ENCODE data around the gene CYP26B1.
"Not testable (repeated sequence)": the region's sequence is repeated elsewhere in the genome, so short reads cannot be mapped to it uniquely, and the experiment has no call there.

CYP26B1 gene

DNA sequence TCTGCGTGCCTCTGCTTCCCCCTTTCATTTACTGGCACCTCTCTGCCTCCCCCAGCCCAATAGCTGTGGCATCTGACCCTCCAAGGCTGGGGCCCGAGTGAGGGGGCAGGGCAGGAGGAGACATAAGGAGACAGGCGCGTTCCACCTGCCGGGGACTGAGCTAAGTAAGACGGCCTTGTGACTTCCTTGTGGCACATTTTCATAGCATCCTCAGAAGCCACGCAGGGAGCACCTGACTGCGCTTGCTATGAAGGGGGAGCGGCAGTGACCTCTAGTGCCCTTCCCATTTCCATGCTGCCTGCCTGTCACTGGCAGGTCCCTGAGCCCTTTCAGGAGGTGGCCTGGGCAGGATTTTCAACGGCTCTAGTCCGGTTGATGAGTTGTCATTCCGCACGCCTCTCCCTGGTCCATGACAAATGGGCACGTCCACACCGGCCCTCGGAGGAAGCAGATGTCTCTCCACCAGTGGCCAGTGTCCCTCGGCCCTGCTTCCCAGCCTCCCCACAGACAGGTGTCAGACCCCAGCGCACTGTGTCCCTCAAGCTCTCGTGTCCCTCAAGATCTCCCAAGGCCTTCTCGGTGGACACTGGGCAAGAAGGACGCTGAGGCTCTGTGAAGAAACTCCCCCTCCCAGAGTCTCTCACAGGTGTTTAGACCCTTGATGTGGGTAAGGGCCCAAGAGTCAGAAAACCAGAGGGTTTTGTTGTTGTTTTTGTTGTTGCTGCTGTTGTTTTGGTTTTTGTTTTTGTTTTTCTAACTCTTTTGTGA, 42.7 kb downstream of the CYP26B1 start:
- no peak for DNase-seq

DNA sequence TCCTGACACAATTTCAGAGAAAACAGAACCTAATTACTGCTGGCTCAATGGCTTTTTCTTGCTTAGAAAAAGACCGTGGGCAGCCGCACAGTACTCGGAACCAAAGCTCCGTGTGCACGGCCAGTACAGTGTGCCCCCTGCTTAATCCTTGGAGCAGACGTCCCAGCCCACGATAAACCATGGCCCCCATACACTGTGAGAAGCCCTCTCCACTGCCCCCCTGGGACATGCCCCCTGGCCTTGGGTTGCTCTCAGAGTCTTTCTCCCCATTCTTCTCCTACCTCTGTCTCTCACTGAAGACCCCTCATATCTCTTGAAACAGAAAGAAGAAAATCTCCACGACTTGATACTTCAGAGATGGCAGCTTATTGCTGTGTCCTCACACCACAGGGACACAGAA, 44.0 kb downstream of the CYP26B1 start:
- no peak for DNase-seq

- DNase-seq = no peak
Observed at GRCh38 chr2:72103161-72103560, 44.5 kb downstream of the CYP26B1 start.

GRCh38 chr2:72098935-72099334, 48.7 kb downstream of the CYP26B1 start:
- DNase-seq = no peak

- no peak for DNase-seq
Observed at GRCh38 chr2:72097276-72097675, 50.4 kb downstream of the CYP26B1 start.

DNA sequence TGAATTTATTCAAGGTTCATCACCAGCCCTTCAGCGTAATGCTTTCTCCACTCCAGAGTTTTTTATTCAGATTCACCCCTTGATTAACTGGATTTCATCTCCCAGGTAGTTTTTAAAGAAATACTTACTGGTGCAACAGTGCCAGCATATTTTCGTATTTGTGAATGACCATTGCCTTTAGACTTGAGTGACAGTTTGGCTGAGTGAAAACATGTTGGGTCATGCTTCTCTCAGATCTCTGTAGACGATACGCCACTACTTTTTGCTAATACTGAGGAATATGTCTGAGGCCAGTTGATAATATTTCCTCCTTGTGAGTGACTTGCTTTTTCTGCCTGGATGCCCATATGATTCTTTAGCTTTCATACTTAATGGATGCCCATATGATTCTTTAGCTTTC, 51.5 kb downstream of the CYP26B1 start:
- no peak for DNase-seq

- DNase-seq = no peak
Observed at GRCh38 chr2:72095364-72095763, 52.3 kb downstream of the CYP26B1 start.

DNA sequence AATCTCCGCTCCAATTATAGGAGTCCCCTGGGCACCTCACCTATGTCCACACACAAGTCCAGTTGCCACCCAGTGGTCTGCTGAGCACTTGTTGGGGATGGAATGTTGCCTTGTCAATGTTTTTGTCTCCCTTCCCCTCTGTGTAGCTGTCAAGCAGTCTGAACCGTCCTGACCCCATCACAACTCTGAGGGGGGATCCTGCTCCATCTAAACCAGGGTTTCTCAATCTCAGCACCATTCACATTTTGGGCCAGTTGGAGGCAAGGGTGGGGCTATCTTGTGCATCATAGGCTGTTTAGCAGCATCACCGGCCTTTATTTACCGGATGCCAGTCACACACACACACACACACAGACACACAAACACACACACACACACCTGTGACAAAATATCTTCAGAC, 53.0 kb downstream of the CYP26B1 start:
- DNase-seq = no peak

DNA sequence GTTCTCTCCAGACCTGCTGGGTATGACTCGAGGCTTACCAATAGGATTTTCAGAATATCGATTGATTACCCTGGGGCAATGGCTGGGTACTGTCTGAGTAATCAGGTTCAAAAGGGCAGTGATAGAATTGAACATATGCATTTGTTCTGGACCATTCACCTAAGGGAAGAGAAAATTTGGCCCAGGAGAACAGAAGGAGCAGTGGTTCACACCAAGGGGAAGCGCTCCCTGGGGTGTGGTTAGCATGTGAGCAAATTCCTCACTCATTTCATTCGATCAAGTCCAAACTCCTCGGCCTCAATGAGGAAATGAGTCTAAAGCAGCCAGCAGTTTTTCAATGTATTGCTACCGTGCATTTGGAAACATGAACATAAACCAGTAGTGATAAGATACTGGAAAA, 55.6 kb downstream of the CYP26B1 start:
- DNase-seq = no peak

DNA sequence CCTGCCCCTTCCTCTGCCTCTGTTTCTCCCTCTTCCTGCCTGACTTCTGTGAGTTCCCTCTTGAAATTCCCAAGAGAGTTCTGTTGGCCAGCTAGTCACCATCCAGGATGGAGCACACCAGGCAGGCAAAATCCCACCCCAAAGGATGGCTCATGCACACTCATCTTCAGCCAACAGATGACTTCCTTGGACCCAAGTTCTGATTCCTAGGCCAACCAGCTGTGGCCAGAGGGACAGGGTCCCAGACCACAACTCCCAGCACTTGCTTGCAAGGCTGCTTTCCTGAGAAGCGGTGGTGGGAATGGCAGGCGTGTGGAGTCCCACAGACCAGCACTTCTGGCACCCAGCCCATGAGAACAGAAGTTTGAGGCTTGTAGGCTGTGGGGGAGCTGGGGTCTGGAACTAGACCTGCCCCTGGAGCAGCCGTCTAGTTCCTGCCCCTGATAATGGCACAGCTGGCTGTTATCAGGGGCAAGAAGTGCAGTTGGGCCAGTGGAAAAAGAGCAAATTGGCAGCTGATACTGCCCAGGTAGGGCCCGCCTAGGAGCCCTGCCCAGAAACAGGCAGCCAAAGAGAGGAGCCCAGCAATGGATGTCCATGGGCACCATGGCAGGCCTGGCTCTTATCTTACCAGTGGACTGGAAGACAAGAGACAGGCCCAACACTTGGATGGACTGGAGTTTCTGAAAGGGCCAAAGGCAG, 56.7 kb downstream of the CYP26B1 start:
- no peak for DNase-seq

DNA sequence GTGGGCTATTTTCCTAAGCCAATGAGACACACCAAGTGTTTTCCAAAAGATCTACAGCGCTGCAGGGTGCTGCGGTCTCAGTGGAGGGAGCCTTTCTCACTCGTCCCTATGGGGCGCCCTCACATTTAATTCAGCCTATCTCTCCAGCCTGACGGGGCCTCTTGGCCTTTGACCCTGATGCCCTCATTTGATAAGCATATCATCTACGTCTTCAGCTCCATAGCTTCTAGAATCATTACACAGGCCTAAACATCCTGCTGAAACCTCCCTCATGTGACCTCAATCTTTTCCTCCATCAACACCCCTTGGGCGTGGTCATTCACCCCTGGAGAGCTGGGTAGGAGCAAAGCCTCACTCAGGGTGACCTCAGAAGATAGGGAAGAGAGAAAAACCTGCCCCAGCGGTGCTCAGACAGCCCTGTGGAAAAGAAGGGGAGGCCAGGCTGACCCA, 57.4 kb downstream of the CYP26B1 start:
- DNase-seq = no peak

GRCh38 chr2:72089537-72089936, 58.1 kb downstream of the CYP26B1 start:
- no peak for DNase-seq

DNA sequence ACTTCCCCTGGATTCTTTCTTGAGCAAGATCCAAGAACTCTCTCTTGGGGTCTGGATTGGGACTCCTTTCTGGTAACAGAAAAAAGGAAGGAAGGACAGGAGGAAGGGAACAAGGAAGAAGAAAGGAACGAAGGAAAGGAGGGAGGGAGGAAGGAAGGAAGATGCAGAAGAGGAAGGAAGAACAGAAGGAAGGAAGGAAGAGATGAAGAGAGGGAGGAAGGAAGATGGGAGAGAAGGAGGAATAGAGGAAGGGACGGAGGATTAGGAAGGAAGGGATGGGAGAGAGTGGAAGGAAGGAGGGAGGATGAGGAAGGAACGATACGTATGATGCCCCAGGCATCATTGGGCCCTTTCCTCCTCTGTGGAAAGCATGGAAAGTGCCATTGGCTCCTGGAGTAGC, 58.6 kb downstream of the CYP26B1 start:
- DNase-seq = no peak

DNA sequence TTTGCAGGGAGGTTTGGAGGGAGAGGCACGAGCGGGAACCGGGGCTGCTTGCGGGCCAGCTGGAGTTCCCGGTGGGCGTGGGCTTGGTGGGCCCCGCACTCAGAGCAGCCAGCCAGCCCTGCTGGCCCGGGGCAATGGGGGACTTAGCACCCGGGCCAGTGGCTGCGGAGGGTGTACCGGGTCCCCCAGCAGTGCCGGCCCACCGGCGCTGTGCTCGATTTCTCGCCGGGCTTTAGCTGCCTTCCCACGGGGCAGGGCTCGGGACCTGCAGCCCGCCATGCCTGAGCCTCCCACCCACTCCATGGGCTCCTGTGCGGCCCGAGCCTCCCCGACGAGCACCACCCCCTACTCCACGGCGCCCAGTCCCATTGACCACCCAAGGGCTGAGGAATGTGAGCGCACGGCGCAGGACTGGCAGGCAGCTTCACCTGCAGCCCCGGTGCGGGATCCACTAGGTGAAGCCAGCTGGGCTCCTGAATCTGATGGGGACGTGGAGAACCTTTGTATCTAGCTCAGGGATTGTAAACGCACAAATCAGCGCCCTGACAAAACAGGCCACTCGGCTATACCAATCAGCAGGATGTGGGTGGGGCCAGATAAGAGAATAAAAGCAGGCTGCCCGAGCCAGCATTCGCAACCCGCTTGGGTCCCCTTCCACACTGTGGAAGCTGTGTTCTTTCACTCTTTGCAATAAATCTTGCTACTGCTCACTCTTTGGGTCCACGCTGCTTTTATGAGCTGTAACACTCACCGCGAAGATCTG, 60.6 kb downstream of the CYP26B1 start:
- not testable (repeated sequence) for DNase-seq

GRCh38 chr2:72085513-72085912, 62.1 kb downstream of the CYP26B1 start:
- DNase-seq = no peak

DNA sequence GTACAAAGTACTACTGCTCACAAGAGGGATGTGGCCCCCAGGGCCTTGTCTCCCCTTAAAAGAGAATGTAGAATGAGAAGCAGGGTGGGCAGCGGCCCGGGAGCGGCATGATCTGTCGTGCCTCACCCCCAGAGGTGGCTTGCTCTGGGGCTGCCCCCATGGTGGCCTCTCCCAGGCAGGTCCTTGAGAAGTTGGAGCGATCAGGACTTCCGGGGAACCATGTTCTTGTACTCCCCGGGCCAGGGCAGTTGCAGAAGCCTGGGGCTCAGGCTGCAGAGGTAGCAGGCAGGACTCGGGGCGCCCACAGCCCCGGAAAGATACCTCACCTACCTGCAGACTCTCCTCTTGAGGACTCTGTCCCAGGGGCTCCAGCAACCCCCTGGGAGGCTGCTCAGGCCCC, 62.6 kb downstream of the CYP26B1 start:
- DNase-seq = no peak

- peak; percentile 13 for DNase-seq
Observed at GRCh38 chr2:72084584-72084976, 63.1 kb downstream of the CYP26B1 start.

GRCh38 chr2:72083751-72084583, 63.7 kb downstream of the CYP26B1 start:
- DNase-seq = peak; percentile 13

DNA sequence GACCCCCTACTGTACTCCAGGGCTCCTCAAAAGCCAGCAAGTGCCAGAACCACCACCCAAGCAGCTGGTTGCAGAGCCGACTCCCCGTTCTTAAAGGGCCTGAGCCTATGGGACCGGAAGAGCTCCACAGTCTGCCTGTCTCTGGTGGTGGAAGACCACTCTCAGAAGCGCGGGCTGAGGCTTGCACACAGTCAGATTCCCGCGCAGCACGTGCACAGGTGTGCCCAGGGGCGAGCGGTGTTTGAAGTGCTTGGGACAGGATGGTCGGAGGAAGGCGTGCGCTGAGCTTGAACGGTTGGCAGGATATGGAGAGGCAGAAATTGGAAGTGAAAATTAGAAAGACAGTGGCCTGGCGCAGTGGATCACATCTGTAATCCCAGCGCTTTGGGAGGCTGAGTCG, 64.8 kb downstream of the CYP26B1 start:
- no peak for DNase-seq

GRCh38 chr2:72082021-72082601, 65.6 kb downstream of the CYP26B1 start:
- DNase-seq = no peak

GRCh38 chr2:72081451-72081850, 66.2 kb downstream of the CYP26B1 start:
- peak; percentile 18 for DNase-seq

Data from T1000 (cell line).